Keratinocyte (primary cell): ENCODE results near the gene LRFN3.

Experiments
- CTCF ChIP-seq, 3 experiments: IDR thresholded peaks in 1 of 3; conservative IDR thresholded peaks in 1 of 3; optimal IDR thresholded peaks in 1 of 3; 2 replicates in 2 of 3; 3 replicates in 1 of 3; pipeline versions ENCODE3 to v1.5.1; 2011; ENCODE audit warnings: low read length in 3 of 3, mild to moderate bottlenecking in 3 of 3, moderate library complexity in 2 of 3, control low read depth in 1 of 3, inconsistent platforms in 1 of 3; ENCODE audit not compliant: insufficient read depth in 2 of 3; ENCODE audit errors: extremely low read depth in 1 of 3
- EZH2 ChIP-seq: IDR thresholded peaks from one replicate; pipeline ENCODE4 v1.6.1; 2012; ENCODE audit warnings: inconsistent platforms, mild to moderate bottlenecking, low read length, moderate library complexity

GRCh38 chr19:35946203-35946602 lies 10.0 kb downstream of the LRFN3 start:
- TF ChIP-seq CTCF (optimal IDR thresholded peaks at IDR 0.05 in 1 of 3, IDR thresholded peaks at IDR 0.05 in 1 of 3, conservative IDR thresholded peaks at IDR 0.05 in 1 of 3; ENCODE audit: extremely low read depth in 1 of 3, insufficient read depth in 2 of 3, low read length in 3 of 3), result no peak
- no peak for TF ChIP-seq EZH2
